ENCODE results near the gene MMAB. TPM values are rescaled to one million over a fixed set of nuclear protein-coding genes. Genes with fewer than 3 reads are reported as not detected.

Gene MMAB
- total RNA-seq, 1 experiment from 2014 or later: 24.3 TPM

- H3K23me2 ChIP-seq (ENCODE audit: insufficient read length, low read depth, low read length, poor library complexity, severe bottlenecking): no peaks in the 10 kb centered on the region
- peaks cover 6% of the 10 kb centered on the region; the same call in 1 of the 2 replicates for H3K4me1 ChIP-seq (ENCODE audit: insufficient read depth, low read length)
- no peak overlapping the region for H2BK12ac ChIP-seq (ENCODE audit: insufficient read length, low read depth, low read length)
- Mint-ChIP-seq H3K27ac (peak overlapping the region; percentile 97 to 98 (median 97); a peak in 6 of 7 replicates), H3K27me3 (ENCODE audit: low read depth) (no peaks in the 10 kb centered on the region), H3K9me3 (no peaks in the 10 kb centered on the region), H3K4me1 (peaks cover 14 to 18% of the 10 kb centered on the region in 2 experiments), H3K36me3 (ENCODE audit: insufficient read depth in 1 of 3, low read depth in 3 of 3) (peaks cover 6 to 47% (median 31%) of the 10 kb centered on the region in 3 experiments; a peak in 6 of 7 replicates), H3K4me3 (peak overlapping the region; percentile 80 to 90)
- TF ChIP-seq CTCF (conservative IDR thresholded peaks at IDR 0.05): no peak
- H3K27ac ChIP-seq (ENCODE audit: insufficient read length, low read depth, low read length): no peak overlapping the region
- no peak overlapping the region for H3T11ph ChIP-seq (ENCODE audit: low read length)
- H3K4me2 ChIP-seq (ENCODE audit: insufficient read depth, insufficient read length, low read length): peak overlapping the region; percentile 0
- no peak overlapping the region for H2BK5ac ChIP-seq (ENCODE audit: insufficient read length, low read length)
- WGBS (ENCODE audit: extremely low coverage, insufficient read length, low lambda C conversion rate): no CpG with 5 or more reads among the region's 3 CpGs
- no peak overlapping the region for H2AFZ ChIP-seq (ENCODE audit: low read length)
- H3K56ac ChIP-seq (ENCODE audit: insufficient read length, low read depth, low read length): no peak overlapping the region
- no peaks in the 10 kb centered on the region; the same call in 1 of the 2 replicates for H3K79me2 ChIP-seq (ENCODE audit: insufficient read depth, low read length)
- H3K23ac ChIP-seq (ENCODE audit: insufficient read length, low read depth, low read length): no peak overlapping the region
- H2BK15ac ChIP-seq (ENCODE audit: low read depth, low read length): no peak overlapping the region
- no peak overlapping the region for H2AK5ac ChIP-seq (ENCODE audit: insufficient read length, low read length)
- H4K8ac ChIP-seq (replicated peaks; ENCODE audit: insufficient read length, low read depth, low read length): no peak overlapping the region
- no peak overlapping the region for H3K9ac ChIP-seq (ENCODE audit: extremely low read depth, insufficient read length, low read length)
- H4K91ac ChIP-seq (ENCODE audit: insufficient read length, low read depth, low read length): no peak overlapping the region
- no peak for DNase-seq
- H2BK120ac ChIP-seq (ENCODE audit: low read depth, low read length, poor library complexity, severe bottlenecking): no peak overlapping the region
- no peak overlapping the region for H3K14ac ChIP-seq (ENCODE audit: insufficient read depth, low read length)
- H2BK20ac ChIP-seq (ENCODE audit: low read depth, low read length, poor library complexity, severe bottlenecking): no peak overlapping the region
- no peaks in the 10 kb centered on the region for H3K79me1 ChIP-seq (ENCODE audit: insufficient read depth, low read depth, low read length, poor library complexity, severe bottlenecking)
- H4K5ac ChIP-seq (ENCODE audit: insufficient read length, low read depth, low read length): no peak overlapping the region
- no peaks in the 10 kb centered on the region for H3K9me3 ChIP-seq (ENCODE audit: control insufficient read depth, low read depth, low read length)
- no peak overlapping the region for H3K4ac ChIP-seq (ENCODE audit: low read depth, low read length)
- H4K20me1 ChIP-seq (ENCODE audit: control insufficient read depth, insufficient read depth, insufficient read length): no peaks in the 10 kb centered on the region
- no peaks in the 10 kb centered on the region for H3K27me3 ChIP-seq (ENCODE audit: insufficient read depth, low read length)
- no peak overlapping the region for H3K18ac ChIP-seq (ENCODE audit: insufficient read length, low read depth, low read length)
These were observed 828 bp downstream of the MMAB start for GRCh38 chr12:109572506-109572845.
